CD4-positive, alpha-beta T cell treated with Interleukin-21 for 1 hour (primary cell): Measurements from ENCODE around the gene NFATC1.

Experiments
- DNase-seq: peaks from one replicate; pipeline ENCODE4 v3.0.0-alpha.2; 2020

The NFATC1 gene

GRCh38 chr18:79424880-79425568 is 29.3 kb downstream of the NFATC1 start:
- DNase-seq = no peak

GRCh38 chr18:79425569-79425886 is 29.8 kb downstream of the NFATC1 start:
- no peak for DNase-seq

GRCh38 chr18:79426376-79427300 is 30.9 kb downstream of the NFATC1 start:
- DNase-seq = no peak

- no peak for DNase-seq
Observed at GRCh38 chr18:79427368-79428225, 31.9 kb downstream of the NFATC1 start.

GRCh38 chr18:79428287-79428686 is 32.6 kb downstream of the NFATC1 start:
- DNase-seq = no peak

GRCh38 chr18:79429381-79429780 is 33.7 kb downstream of the NFATC1 start:
- DNase-seq = no peak

- DNase-seq = no peak
Observed at GRCh38 chr18:79429785-79430281, 34.1 kb downstream of the NFATC1 start.

GRCh38 chr18:79432376-79433120 is 36.8 kb downstream of the NFATC1 start:
- no peak for DNase-seq

GRCh38 chr18:79433431-79433830 is 37.7 kb downstream of the NFATC1 start:
- DNase-seq = no peak

- DNase-seq = no peak
Observed at GRCh38 chr18:79434607-79435401, 39.1 kb downstream of the NFATC1 start.

- no peak for DNase-seq
Observed at GRCh38 chr18:79436556-79437275, 41.0 kb downstream of the NFATC1 start.

- no peak for DNase-seq
Observed at GRCh38 chr18:79438089-79438897, 42.6 kb downstream of the NFATC1 start.

GRCh38 chr18:79438898-79439627 is 43.3 kb downstream of the NFATC1 start:
- DNase-seq = peak; percentile 36

GRCh38 chr18:79439628-79440023 is 43.9 kb downstream of the NFATC1 start:
- no peak for DNase-seq

GRCh38 chr18:79440316-79441110 is 44.8 kb downstream of the NFATC1 start:
- DNase-seq = no peak

- no peak for DNase-seq
Observed at GRCh38 chr18:79441420-79441819, 45.7 kb downstream of the NFATC1 start.

GRCh38 chr18:79442508-79443221 is 46.9 kb downstream of the NFATC1 start:
- no peak for DNase-seq

GRCh38 chr18:79445221-79445620 is 49.5 kb downstream of the NFATC1 start:
- DNase-seq = no peak
